GM12891 (cell line): ENCODE measurements around the gene C19orf47.

ENCODE experiments used
- PAX5 ChIP-seq: IDR thresholded peaks from 2 replicates; pipeline ENCODE4 v1.6.1; 2011; ENCODE audit warnings: low read length, moderate library complexity, mild to moderate bottlenecking; ENCODE audit not compliant: insufficient read depth, severe bottlenecking
- POLR2A ChIP-seq: IDR thresholded peaks from 2 replicates; pipeline ENCODE4 v1.6.1; 2011; ENCODE audit warnings: low read depth, low read length, control low read depth
- POLR2AphosphoS5 ChIP-seq: IDR thresholded peaks from 2 replicates; pipeline ENCODE4 v1.6.1; 2011; ENCODE audit warnings: low read depth, low read length, control low read depth
- POU2F2 ChIP-seq: IDR thresholded peaks from 2 replicates; pipeline ENCODE4 v1.6.1; 2011; ENCODE audit warnings: low read depth, mild to moderate bottlenecking, control low read depth, low read length, moderate library complexity
- TAF1 ChIP-seq: IDR thresholded peaks from 2 replicates; pipeline ENCODE4 v1.6.1; 2011; ENCODE audit warnings: low read depth, low read length, control low read depth

GRCh38 chr19:40317338-40317737 is 30.9 kb downstream of the C19orf47 start:
- TF ChIP-seq POLR2A (no peak), POLR2AphosphoS5 (no peak), TAF1 (no peak), PAX5 (no peak), POU2F2 (no peak)
